ENCODE measurements around the gene DIP2A. TPM values are rescaled to one million over a fixed set of nuclear protein-coding genes. Genes with fewer than 3 reads are reported as not detected.

Gene DIP2A
- total and polyA plus RNA-seq, 4 donors, result 15.5 to 71.4 (median 28.7) TPM

DNA sequence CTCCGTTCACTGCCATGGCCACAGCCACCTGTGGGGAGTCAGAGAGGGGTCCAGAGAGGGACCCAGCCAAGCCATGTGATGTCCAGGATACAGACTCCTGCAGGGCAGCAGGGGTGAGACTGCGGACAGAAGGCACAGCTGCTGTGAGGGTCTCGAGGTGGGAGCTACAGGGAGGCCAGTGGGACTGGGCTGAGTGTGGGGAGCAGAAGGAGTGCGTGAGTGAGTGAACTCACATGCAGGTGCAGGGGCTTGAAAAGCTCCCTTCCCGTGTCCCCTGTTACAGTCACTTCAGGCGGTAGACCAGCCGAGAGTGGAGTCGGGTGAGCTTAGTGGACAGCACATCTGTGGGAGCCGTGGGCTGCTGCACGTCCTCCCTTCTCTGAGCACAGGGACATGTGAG lies 103.8 kb downstream of the DIP2A start:
- no peak overlapping the region for H3K9ac ChIP-seq (ENCODE audit: insufficient read depth in 1 of 2, low read length in 2 of 2)
- H3K36me3 ChIP-seq (ENCODE audit: control insufficient read depth in 4 of 4, insufficient read depth in 4 of 4, low read length in 4 of 4), result peaks cover 4 to 60% (median 45%) of the 10 kb centered on the region in 4 donors
- no peak for DNase-seq
- WGBS, 2 donors, result 87 to 92% methylated on average over 10 of the region's 10 CpGs
- TF ChIP-seq, protein P1, sequence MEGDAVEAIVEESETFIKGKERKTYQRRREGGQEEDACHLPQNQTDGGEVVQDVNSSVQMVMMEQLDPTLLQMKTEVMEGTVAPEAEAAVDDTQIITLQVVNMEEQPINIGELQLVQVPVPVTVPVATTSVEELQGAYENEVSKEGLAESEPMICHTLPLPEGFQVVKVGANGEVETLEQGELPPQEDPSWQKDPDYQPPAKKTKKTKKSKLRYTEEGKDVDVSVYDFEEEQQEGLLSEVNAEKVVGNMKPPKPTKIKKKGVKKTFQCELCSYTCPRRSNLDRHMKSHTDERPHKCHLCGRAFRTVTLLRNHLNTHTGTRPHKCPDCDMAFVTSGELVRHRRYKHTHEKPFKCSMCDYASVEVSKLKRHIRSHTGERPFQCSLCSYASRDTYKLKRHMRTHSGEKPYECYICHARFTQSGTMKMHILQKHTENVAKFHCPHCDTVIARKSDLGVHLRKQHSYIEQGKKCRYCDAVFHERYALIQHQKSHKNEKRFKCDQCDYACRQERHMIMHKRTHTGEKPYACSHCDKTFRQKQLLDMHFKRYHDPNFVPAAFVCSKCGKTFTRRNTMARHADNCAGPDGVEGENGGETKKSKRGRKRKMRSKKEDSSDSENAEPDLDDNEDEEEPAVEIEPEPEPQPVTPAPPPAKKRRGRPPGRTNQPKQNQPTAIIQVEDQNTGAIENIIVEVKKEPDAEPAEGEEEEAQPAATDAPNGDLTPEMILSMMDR (IDR thresholded peaks at IDR 0.05; ENCODE audit: control extremely low read depth, extremely low read depth), result no peak
- H3K4me3 ChIP-seq, result no peak overlapping the region
- H3K27me3 ChIP-seq (ENCODE audit: control insufficient read depth in 3 of 3, insufficient read depth in 3 of 3, low read length in 2 of 3), result no peaks in the 10 kb centered on the region
- H3K9me3 ChIP-seq (ENCODE audit: control insufficient read depth in 4 of 4, insufficient read depth in 3 of 4, low read length in 3 of 4), result no peaks in the 10 kb centered on the region
- no peak overlapping the region for H3K27ac ChIP-seq (ENCODE audit: low read depth in 1 of 2, low read length in 1 of 2)
- peaks cover 0 to 4% (median 0%) of the 10 kb centered on the region in 5 donors for H3K4me1 ChIP-seq (ENCODE audit: control insufficient read depth in 5 of 5, insufficient read depth in 5 of 5, low read length in 5 of 5)
- ATAC-seq (ENCODE audit: insufficient read depth, low FRiP score), result no peak

DNA sequence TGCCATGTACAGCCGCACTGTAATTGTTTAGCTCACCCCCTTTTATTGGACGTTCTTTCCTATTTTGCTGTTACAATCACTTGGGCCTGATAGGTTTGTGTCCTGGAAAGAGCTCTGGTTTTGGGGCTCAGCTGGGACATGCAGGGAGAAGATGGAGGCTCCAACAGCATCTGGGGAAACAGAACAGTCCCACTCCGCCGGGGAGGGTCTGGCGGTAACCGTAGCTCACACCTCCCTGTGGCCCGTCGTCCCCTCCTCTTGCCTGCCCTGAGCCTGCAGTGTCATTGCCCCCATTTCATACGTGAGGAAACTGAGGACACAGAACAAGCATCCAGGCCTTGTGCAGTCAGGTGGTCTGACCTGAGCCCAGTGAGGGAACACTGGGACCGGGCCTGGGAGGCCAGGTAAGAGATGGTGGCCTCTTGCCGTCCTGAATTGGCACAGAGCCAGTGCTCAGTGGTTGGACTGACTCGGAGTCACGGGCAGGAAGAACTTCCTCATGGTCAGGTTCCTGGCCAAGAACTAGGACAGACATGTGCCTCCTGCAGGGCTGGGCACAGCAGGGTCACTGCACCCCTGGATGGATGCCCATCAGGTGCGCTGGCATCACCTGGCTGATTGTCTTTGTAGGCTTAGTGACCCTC lies 104.4 kb downstream of the DIP2A start:
- Histone ChIP-seq H3K4me1 (ENCODE audit: control insufficient read depth in 5 of 5, insufficient read depth in 5 of 5, low read length in 5 of 5) (peaks cover 0 to 4% (median 0%) of the 10 kb centered on the region in 5 donors), H3K4me3 (no peak overlapping the region), H3K9me3 (ENCODE audit: control insufficient read depth in 4 of 4, insufficient read depth in 3 of 4, low read length in 3 of 4) (no peaks in the 10 kb centered on the region), H3K27me3 (ENCODE audit: control insufficient read depth in 3 of 3, insufficient read depth in 3 of 3, low read length in 2 of 3) (no peaks in the 10 kb centered on the region), H3K36me3 (ENCODE audit: control insufficient read depth in 4 of 4, insufficient read depth in 4 of 4, low read length in 4 of 4) (peaks cover 9 to 58% (median 44%) of the 10 kb centered on the region in 4 donors), H3K9ac (ENCODE audit: insufficient read depth in 1 of 2, low read length in 2 of 2) (no peak overlapping the region), H3K27ac (ENCODE audit: low read depth in 1 of 2, low read length in 1 of 2) (no peak overlapping the region)
- 69 to 88% methylated on average over 14 of the region's 14 CpGs for WGBS, 2 donors
- TF ChIP-seq, protein P1 (IDR thresholded peaks at IDR 0.05; ENCODE audit: control extremely low read depth, extremely low read depth), result no peak
- peak in 1 of 3 donors; percentile 3 for DNase-seq
- ATAC-seq (ENCODE audit: insufficient read depth, low FRiP score), result no peak

DNA sequence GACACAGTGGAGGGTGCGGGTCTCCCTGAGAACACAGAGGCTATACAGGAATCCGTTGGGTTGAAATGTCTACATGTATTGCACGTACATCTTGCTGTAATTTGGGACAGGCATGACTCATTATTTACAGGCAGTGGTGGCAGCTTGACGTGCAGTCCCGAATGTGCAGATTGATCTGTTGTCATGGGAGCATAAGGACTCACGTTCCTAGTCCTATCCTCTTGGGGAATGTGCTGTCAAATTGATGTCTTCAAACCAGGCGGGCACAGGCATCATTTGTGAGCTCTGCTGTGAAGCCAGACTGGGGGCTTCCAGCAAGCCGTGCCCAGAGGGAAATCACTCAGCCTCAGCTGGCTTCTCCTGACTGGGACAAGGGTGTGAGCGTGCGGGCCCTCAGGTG lies 105.7 kb downstream of the DIP2A start:
- TF ChIP-seq, protein P1 (IDR thresholded peaks at IDR 0.05; ENCODE audit: control extremely low read depth, extremely low read depth), result no peak
- H3K9ac ChIP-seq (ENCODE audit: insufficient read depth in 1 of 2, low read length in 2 of 2), result no peak overlapping the region
- H3K36me3 ChIP-seq (ENCODE audit: control insufficient read depth in 4 of 4, insufficient read depth in 4 of 4, low read length in 4 of 4), result peaks cover 9 to 55% (median 46%) of the 10 kb centered on the region in 4 donors
- H3K9me3 ChIP-seq (ENCODE audit: control insufficient read depth in 4 of 4, insufficient read depth in 3 of 4, low read length in 3 of 4), result no peaks in the 10 kb centered on the region
- ATAC-seq (ENCODE audit: insufficient read depth, low FRiP score), result no peak
- WGBS, 2 donors, result 92 to 93% methylated on average over 10 of the region's 10 CpGs
- no peak for DNase-seq
- H3K4me3 ChIP-seq, result no peak overlapping the region
- no peaks in the 10 kb centered on the region for H3K27me3 ChIP-seq (ENCODE audit: control insufficient read depth in 3 of 3, insufficient read depth in 3 of 3, low read length in 2 of 3)
- H3K27ac ChIP-seq (ENCODE audit: low read depth in 1 of 2, low read length in 1 of 2), result no peak overlapping the region
- peaks cover 0 to 2% (median 0%) of the 10 kb centered on the region in 5 donors for H3K4me1 ChIP-seq (ENCODE audit: control insufficient read depth in 5 of 5, insufficient read depth in 5 of 5, low read length in 5 of 5)
